Stimulated activated CD4-positive, alpha-beta T cell treated with anti-CD3 and anti-CD28 coated beads, Interleukin-4, amount 100 ng/mL, for 48 hours (primary cell): ENCODE results near the gene FUT3.
A peak's percentile ranks its signal among the peaks of the same experiment; 100 is the strongest.
"Not testable (repeated sequence)": the region's sequence is repeated elsewhere in the genome, so short reads cannot be mapped to it uniquely, and the experiment has no call there.

Source experiments
- DNase-seq, 2 donors: peaks; one replicate each; pipeline ENCODE4 v3.0.0-alpha.2; 2020; ENCODE audit warnings: low read depth in 2 of 2

The FUT3 gene

DNA sequence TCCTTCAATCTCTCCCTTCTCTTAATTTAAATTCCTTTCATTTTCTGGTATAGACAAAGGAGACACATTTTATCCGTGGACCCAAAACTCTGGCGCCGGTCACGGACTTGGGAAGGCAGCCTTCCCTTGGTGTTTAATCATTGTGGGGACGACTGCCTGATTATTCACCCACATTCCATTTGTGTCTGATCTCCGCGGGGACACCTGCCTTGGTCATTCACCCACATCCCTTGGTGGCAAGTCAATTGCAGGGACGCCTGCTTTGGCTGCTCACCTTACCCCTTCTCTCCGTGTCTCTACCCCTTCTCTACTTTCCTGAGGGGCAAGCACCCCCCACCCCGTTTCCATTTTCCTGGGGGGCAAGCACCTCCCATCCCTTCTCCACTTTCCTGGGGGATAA, 3.4 kb downstream of the FUT3 start:
- DNase-seq = not testable (repeated sequence)

DNA sequence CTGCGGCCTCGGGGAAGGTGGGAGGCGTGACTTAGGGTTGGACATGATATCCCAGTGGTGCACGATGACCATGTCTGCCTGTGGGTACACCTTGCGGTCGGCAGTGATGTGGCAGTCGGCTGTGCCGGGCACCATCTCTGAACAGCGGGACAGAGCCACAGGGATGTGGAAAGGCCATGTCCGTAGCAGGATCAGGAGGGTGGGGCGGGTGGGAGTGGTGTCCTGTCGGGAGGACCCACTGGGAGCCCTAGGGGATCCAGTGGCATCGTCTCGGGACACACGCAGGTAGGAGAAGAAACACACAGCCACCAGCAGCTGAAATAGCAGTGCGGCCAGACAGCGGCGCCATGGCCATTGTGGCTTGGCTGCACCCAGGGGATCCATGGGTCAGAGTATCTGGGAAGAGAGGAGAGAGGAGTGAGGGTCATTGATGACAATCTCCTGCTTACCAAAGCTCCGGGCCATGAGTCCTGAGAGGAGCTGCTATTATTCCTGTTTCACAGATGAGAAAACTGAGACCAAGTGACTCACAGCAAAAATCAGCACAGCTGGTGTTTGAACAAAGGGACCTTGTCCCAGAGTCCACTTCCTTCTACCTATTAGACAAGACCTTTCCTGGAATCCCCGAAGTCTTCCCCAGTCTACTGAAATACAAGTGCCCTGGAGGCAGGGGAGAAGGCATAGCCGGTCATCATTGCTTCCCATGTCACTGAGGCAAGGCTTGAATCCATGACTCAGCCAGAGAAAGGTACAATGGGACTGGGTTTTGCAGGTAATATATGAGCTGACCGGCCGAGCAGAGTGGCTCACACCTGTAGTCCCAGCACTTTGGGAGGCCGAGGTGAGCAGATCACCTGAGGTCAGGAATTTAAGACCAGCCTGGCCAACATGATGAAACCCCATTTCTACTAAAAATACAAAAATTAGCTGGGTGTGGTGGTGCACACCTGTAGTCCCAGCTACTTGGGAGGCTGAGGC, 6.5 kb downstream of the FUT3 start:
- no peak for DNase-seq

DNA sequence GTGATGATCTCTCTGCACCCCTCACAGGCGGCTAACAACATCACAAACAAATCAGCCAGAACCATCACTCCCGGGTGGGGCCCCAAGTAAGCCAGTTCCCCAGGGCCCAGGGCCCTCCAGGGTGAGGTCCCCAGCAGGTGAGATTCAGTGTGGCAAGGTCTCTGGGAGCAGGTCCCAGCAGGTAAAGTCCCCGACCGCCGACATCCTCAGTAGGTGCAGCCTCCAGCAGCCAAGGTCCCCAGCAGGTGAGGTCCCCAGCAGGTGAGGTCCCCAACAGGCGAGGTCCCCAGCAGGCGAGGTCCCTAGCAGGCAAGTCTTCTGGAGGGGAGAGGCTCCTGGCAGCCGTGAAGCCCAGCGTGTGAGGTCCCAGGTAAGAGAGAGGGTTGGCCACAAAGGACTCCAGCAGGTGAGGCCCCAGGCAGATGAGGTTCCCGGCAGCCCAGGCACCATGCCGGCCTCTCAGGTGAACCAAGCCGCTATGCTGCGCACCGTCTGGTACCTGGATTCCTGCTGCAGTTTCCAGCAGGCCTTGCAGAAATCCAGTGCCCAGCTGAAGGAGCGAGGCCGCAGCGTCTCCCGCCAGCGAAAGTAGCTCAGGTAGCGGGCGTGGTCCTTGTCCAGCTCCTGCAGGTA, 7.8 kb downstream of the FUT3 start:
- DNase-seq = no peak

DNA sequence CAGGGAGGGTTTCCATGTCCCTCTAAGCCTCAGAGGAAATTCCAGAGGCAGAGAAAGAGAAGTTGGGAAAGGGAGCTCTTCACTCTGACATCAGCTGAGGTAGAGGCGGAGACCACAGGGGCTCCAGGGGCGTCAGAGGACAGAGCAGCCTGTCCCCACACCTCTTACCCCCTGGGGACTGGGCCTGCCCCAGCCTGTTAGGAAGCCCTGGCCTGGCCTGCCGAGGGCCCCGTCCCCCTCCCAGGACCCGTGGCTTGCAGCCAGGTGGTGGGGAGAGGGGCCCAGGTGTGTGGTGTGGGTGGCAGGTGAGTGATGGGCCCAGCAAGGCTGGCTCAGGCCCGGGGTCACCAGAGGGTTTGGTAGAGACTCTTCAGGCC, 9.5 kb downstream of the FUT3 start:
- not testable (repeated sequence) for DNase-seq

DNA sequence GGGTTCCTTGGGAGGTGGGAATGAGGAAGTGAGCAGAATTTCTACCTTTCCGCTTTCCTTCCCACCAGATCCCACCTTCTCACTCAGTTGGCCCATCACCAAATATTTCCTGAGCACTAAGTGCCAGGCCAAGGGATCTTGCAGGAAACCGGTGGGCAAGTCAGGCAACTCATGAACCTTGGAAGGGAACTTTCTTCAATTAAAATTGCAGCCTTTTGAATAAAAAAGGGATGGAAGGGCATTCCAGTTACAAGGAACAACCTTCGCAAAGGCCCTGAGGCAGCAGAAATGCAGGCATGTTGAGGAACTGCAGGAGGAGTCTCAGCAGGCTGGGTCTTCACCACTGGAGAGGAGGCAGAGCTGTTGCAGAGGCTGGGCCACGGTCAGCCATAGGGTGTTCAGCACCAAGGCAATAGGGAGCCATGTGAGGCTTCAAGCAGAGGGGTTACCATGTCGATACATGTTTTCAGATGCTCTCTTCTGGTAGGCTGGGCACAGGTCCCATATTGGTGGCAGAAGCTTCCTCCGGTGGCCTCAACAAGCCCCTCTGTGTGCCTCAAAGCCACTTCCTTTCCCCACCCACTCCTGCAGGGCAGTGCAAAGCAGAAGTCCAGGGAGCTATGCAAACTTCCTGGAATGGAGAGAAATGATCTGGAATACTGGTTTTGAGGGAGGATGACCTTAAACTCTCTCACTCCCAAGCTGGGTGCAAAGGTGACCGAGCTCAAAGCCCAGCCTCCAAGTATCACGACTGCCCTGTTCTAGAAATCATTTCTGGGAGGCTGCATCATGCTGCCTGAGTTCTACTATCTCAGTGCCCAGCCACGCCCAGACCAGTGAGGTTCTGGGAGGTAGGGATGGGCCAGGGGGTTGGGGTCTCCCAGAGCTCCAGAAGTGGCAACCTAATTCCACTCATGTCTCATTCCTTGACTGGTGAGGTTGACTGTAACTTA, 11.9 kb downstream of the FUT3 start, which contains the start of gene FUT6:
Gene FUT6 (minus strand): TSS at position 638 of the 953 bp plus-strand sequence. CDS start 7,135 bp downstream, outside the sequence.
- DNase-seq = no peak

DNA sequence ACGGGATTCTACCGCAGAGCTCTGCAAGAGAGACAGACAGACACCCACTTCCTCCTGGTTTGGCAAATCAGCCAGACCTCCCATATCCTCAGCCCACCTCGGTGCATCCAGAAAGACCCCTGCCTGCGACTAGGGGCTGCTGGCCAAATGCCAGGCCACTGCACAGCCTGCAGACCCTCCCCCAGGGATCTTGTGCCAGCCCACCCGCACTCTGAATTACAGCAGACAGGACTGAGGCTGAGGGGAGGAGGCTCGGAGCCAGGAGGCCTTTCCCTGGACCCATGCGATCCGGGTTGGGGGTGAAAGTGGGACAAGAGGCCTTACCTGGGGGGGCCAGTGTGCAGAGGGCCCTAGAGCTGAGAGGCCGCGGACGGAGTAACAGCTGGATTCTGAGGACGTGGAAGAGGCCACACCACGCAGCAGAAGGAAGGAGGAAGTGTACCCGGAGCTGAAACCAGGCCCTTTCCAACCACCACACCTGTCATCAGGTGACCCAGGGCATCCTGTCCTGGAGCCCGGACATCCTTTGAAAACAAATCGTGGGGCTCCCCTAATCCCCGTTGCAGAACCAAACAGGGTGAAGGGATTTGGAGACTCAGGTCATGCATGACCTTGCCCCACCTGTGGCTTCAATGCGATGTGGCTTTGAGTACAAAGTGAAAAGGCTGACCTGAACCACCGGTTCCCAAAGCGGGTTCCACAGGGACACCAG, 12.7 kb downstream of the FUT3 start:
- DNase-seq = no peak

DNA sequence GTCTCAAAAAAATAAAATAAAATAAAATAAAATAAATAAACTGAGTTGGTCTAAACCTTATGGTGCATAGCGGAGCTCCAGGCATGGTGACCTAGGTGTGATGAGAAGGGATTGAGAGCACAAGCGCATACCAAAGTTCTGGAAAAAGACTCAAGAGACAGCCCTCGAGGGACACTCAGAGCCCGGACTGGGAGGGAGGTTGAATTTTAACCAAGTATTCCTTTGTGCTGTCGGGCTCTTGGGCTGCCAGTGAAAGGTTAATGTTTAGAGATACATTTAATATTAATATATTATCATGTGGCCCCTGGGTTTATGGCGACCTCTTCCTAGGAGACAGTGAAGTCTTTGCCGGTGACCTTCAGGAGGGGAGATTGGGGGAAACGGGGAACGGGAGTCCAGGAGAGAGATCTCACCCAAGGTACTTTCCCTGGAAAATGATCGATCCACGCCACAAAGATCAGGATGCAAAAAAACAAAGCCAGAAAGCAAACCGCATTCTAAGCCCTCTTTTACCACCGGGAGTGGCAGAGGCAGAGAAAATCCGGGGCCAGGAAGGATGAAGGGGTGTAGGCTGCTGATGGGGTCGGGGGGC, 13.4 kb downstream of the FUT3 start:
- no peak for DNase-seq

DNA sequence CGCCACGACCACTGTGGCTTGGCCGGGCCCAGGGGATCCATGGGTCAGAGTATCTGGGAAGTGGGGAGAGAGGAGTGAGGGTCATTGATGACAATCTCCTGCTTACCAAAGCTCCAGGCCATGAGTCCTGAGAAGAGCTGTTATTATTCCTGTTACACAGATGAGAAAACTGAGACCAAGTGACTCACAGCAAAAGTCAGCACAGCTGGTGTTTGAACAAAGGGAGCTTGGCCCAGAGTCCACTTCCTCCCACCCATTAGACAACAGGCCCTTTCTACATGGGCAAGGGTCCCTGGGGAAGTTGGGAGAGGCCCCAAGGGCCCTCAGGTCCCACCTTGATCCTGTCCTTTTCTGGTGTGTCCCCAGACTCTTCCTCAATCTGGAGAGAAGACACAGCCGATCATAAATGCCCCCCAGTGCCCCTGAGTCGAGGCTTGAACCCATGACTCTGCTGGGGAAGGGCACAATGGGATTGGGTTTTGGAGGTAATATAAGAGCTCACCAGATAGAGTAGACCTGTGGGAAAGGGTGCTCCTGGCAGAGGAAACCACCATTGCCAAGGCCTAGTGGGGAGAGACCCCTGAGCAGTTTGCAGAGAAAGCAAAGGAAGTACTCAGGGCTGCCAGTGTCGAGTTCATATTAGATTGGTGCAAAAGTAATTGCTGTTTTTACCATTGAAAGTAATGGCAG, 18.6 kb downstream of the FUT3 start:
- no peak for DNase-seq

DNA sequence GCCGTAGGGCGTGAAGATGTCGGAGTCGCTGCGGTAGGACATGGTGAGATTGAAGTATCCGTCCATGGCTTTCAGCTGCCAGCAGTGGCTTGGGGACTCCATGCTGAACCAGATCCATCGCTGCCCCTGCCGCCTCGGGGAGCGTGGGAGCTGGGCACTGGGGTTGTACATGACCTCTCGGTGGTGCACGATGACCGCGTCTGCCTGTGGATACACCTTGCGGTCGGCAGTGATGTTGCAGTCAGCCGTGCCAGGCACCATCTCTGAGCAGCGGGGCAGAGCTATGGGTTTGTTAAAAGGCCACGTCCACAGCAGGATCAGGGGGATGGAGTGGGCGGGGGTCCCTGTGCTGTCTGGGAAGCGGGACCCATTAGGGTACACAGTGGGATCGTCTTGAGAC, 19.2 kb downstream of the FUT3 start:
- DNase-seq = no peak

DNA sequence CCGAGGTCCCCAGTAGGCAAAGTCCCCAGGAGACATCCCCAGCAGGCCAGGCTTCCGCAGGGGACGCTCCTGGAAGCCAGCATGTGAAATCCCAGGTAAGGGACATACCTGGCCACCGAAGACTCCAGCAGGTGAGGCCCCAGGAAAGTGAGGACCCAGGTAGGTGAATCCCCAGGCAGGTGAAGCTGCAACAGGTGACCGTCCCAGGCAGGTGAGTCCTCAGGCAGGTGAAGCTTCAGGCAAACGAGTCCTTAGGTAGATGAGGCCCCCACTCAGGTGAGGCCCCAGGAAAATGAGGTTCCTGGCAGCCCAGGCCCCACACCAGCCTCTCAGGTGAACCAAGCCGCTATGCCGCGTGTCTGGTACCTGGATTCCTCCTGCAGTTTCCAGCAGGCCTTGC, 20.1 kb downstream of the FUT3 start:
- no peak for DNase-seq

DNA sequence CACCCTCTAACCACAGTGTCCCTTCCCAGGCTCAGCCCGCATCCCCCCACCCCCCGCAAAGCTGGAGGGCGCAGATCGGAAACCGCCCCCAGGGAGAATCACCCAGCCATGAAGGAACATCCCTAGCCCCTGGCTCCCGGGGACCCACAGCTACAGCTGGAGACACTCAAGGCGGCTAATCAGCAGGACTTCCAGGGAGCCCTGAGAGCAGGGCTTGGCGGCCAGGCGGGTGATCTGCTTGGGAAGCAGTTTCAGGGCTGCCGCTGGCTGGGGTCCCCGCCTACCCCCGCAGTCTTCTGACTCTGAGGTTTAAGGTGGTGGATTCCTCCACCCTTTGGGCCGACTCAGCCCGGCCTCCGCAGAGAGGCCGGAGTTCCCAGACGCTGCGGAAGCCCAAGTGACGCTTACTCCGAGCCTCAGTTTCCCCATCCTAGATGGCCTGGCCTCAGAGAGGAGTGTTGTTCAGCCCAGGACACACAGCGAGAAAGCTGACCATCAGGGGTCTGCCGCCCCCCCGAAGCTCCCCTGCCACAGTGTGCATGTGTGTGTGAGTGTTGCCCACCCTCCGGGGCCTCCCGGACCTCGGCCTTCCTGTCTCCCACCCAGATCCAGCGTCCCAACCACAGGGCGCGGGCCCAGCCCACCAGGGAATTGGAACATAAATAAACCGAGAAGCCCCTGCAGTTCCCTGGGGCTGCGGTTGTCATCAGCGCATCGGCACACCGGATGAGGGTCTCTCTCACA, 21.5 kb downstream of the FUT3 start:
- DNase-seq = no peak

DNA sequence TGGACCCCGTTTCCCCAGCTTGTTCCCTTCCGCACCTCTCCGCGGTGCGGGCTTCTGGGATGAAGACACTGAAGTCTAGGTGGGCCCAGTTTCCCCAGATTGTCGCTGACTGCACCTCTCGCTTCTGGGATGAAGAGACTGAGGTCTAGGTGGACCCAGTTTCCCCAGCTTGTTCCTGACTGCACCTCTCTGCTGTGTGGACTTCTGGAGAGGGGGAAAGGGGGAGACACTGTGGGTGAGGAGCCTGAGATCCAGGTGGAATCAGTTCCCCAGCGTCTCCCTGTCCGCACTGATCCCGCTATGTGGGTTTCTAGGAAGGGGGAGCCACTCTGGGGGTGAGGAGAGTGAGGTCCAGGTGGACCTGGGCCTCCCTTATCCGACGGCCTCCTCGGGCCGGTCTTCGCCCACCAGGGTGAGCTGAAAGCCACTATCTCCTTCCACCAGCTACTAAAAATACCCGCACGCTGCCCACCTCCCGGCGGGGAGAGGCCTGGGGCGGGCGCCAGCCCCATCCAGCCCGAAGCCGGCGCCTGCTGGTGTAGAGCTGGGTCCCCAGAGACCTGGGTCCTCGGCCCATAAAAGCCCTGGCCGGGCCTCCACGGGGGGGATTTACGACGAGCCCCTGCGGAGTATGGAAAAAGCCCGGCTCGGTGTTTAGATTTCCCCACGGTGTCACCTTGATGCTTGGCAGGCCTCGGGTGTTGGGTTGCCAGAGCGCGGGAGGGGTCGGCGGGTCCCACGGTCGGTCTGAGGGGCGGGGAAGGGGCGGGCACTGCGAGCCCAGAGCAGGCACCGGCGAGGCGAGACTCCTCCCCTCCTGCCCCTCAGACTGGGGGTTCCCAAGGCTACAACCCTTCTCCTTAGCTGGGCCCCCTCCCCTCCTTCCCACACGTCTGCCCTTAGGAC, 22.3 kb downstream of the FUT3 start:
- peak in 1 of 2 donors; percentile 25 for DNase-seq

DNA sequence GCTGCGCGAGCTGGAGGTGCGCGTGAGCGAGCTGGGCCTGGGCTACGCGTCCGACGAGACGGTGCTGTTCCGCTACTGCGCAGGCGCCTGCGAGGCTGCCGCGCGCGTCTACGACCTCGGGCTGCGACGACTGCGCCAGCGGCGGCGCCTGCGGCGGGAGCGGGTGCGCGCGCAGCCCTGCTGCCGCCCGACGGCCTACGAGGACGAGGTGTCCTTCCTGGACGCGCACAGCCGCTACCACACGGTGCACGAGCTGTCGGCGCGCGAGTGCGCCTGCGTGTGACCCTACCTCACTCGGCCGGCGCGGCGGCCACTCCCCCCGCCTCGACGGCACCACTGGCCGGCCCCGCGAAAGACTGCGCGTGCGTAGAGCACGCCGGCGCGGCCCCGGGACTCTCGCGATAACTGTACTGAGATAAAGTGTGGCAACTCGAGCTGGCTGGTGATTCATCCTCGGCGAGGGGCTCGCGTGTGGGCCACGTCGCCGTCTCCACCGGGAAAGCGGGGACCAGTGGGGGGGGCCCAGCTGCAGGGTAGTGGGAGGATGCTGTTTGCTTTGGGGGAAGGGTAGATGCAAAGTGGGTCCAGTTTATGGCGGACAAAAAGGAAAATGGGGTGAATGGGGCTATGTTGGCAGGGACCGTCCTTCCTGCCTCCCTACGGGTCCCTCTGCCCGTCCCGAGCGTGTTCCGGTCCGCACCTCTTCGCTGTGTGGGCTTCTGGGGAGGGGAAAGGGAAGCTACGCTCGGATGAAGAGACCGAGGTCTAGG, 23.2 kb downstream of the FUT3 start:
- DNase-seq = peak; percentile 91 to 93

DNA sequence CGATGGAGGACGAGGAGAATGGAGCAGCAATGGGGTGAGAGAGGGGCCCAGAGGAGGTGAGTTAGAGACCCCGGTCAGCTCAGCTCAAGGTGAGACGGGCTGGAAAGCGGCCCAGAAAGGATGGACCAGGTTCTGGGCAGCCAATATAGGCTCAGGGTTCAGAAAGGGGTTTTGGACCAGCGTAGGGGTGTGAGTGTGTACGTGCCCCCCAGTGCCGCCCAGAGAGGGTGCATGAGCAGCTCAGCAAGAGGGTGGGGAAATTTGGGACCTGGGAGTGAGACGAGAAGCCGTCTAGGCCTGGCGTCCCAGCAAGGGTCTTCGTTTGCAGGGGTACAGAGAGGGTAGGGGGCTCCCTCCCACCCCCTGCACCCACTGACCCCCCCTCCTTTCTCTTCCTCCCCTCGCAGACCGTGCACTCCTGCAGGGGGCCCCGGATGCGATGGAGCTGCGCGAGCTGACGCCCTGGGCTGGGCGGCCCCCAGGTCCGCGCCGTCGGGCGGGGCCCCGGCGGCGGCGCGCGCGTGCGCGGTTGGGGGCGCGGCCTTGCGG, 23.8 kb downstream of the FUT3 start:
- no peak for DNase-seq

DNA sequence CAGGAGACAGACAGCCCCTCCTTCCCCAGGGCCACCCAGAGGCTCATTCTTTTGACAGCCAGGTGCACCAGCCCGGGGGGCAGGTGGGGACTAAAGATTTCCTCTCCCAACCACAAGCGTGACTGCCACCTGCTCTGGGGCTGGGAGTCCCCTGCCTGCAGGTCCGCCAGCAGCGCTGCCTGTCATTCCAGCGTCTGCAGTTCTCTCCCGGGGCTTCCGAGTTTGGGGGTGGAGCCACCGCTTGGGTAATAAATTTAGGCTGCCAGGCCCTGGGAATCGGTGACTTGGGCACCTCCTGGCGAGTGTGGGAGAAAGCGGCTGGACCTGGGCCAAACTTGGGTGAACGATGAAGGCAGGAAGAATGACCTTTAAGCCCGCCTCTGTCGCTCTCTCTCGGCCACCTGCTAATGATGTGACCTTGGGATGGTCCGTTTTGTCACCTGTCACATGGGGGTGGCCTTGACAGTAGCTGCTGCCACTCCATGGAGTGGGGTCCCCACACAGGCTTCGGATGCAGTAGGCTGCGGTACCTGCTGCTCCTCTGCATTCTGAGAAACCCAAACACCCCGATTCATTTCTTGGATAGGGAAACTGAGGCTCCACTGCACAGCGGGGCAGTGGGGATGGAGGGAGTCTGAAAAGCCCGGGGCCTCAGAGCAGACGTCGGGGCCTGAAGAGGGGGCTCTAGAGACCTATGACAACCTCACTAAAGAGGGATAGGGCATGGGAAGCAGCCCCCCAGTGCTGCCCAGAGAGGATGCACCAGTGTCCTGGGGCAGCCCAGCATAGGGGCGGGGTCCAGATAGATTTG, 24.5 kb downstream of the FUT3 start:
- DNase-seq = no peak

DNA sequence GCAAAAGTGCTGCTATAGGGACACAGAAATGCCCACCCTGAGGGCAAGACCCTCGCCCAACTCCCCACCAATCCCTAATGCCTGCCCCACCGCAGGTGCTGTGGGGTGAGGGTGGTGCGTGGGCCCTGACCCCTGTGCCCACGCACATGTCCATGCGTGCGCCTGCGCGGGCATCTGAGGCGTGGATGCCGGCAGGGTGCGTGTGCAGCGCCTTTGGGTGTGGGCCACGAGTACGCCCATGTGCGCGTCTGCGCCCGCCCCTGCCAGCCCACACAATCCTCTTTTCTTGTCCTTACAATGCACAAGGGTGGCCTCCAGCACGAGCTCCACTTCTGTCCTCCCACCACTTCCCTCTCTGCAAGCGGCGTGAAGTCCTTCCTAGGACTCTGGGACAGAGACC, 26.1 kb downstream of the FUT3 start:
- DNase-seq = no peak

DNA sequence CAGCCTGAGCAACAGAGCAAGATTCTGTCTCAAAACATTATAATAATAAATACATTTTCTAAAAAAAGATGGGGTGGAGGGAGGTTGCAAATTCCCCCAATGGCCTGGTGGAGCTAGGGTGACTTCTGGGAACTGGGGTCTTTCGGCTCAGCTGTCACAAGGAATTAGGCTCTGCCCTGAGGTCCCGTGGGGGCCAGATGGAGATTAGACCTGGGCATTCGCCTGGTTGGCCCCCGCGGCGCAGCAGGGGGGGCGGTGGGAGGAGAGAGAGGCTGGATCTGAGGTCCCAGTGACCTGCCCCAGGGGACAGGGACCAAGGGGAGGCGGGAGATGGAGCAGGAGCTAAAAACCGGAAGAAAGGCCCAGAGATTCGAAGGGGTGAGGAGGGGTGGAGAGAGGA, 26.5 kb downstream of the FUT3 start:
- DNase-seq = no peak
